ENCODE results near the gene KIAA0753.

- TF ChIP-seq TCF12 (IDR thresholded peaks at IDR 0.05; ENCODE audit: low read depth, low read length) (no peak), HDAC6 (IDR thresholded peaks at IDR 0.05; ENCODE audit: low read depth, low read length) (no peak), RFX5 (IDR thresholded peaks at IDR 0.05; ENCODE audit: borderline replicate concordance, low read depth, low read length) (no peak), GABPA (IDR thresholded peaks at IDR 0.05; ENCODE audit: borderline replicate concordance, insufficient read depth, low read length) (no peak), CTCF (IDR thresholded peaks at IDR 0.05; ENCODE audit: control extremely low read depth in 1 of 3, insufficient read depth in 1 of 3, low read depth in 1 of 3, low read length in 3 of 3) (no peak), YY1 (IDR thresholded peaks at IDR 0.05; ENCODE audit: low read depth, low read length) (no peak), RAD21 (IDR thresholded peaks at IDR 0.05 in 1 of 2, conservative IDR thresholded peaks at IDR 0.05 in 1 of 2; ENCODE audit: low read depth in 2 of 2, low read length in 2 of 2) (no peak), RNF2 (IDR thresholded peaks at IDR 0.05; ENCODE audit: borderline replicate concordance, low read depth, low read length, missing control alignments, poor library complexity, severe bottlenecking) (no peak)
These were observed 100.6 kb downstream of the KIAA0753 start for GRCh38 chr17:6539871-6540270.
